K562 (cell line): ENCODE data around the gene CCDC201. TPM values are rescaled to one million over a fixed set of nuclear protein-coding genes. Genes with fewer than 3 reads are reported as not detected.

Experiments used
- ATAC-seq: fragments of 200-7000 bp; cut with Tn5 transposase; 3 replicates; pipeline ENCODE4 v1.9.1; 2020; ENCODE audit warnings: moderate library complexity
- BruUV-seq: library from RNA; stranded (reverse); fragments of 400-500 nt; replicated peaks from 2 replicates; lab custom pipeline; 2021; lab: Mats Ljungman, UMichigan
- CTCF ChIA-PET: fragments of 300-600 bp; formaldehyde crosslinking; extraction: SDS; loops from one replicate; lab custom pipeline; 2021; ENCODE audit warnings: low intra/inter-chr PET ratio; lab: Yijun Ruan, JAX
- POLR2A ChIA-PET: fragments of 300-600, 350-650 bp; sonication (Branson Sonifier 250); formaldehyde crosslinking; extraction: SDS; loops from one replicate; lab custom pipeline; 2021; ENCODE audit warnings: antibody characterized with exemption, inconsistent platforms; lab: Yijun Ruan, JAX
- DNase-seq, 4 experiments: peaks; one replicate each; pipeline versions ENCODE4 v3.0.0 to v3.0.0-alpha.2; 2011 to 2018; ENCODE audit warnings: low spot score in 3 of 4, mixed read lengths in 3 of 4; ENCODE audit errors: extremely low read depth in 1 of 4
- FAIRE-seq: peaks from 2 replicates; lab custom pipeline; 2011; peaks lifted over from hg19 to GRCh38; lab: Jason Lieb, UNC
- H2AFZ ChIP-seq: 2 replicates; pipeline ENCODE4 v1.6.0; 2011; ENCODE audit warnings: low read depth, low read length, control low read depth, inconsistent platforms
- H3K27ac ChIP-seq: fragments of 200-600 bp; 3 replicates; pipeline ENCODE4 v1.8.0; 2011; ENCODE audit warnings: low read depth, mild to moderate bottlenecking, control low read depth, inconsistent platforms, low read length, moderate library complexity, mixed read lengths; ENCODE audit errors: extremely low read depth
- H3K27me3 ChIP-seq, 2 experiments: fragments of 300-600 bp in 1 of 2; 2 replicates in 1 of 2; 3 replicates in 1 of 2; pipeline versions ENCODE4 v1.6.0 to v1.8.0; 2011; ENCODE audit warnings: inconsistent platforms in 2 of 2, low read length in 2 of 2, mild to moderate bottlenecking in 1 of 2, mixed read lengths in 1 of 2, moderate library complexity in 1 of 2; ENCODE audit not compliant: control insufficient read depth in 2 of 2, insufficient read depth in 2 of 2
- H3K36me3 ChIP-seq: fragments of 300-600 bp; 3 replicates; pipeline ENCODE4 v1.8.0; 2011; ENCODE audit warnings: mild to moderate bottlenecking, low read length, inconsistent platforms; ENCODE audit not compliant: control insufficient read depth, insufficient read depth
- H3K4me1 ChIP-seq, 2 experiments: fragments of 200-600 bp in 1 of 2; replicated peaks in 1 of 2; 2 replicates in 1 of 2; 3 replicates in 1 of 2; pipeline versions ENCODE4 v1.5.1 to v1.8.0; 2011; ENCODE audit warnings: inconsistent platforms in 2 of 2, low read length in 2 of 2, mild to moderate bottlenecking in 1 of 2, mixed read lengths in 1 of 2, moderate library complexity in 1 of 2; ENCODE audit not compliant: control insufficient read depth in 2 of 2, insufficient read depth in 2 of 2
- H3K4me2 ChIP-seq: 2 replicates; pipeline ENCODE4 v1.6.1; 2011; ENCODE audit warnings: low read length, control low read depth, inconsistent platforms, mixed read lengths; ENCODE audit not compliant: insufficient read depth
- H3K4me3 ChIP-seq: fragments of 200-600 bp; sonication (generic), shearing (Covaris generic); 2 replicates; pipeline ENCODE4 v1.5.1; 2016; ENCODE audit warnings: control low read depth, inconsistent platforms
- H3K79me2 ChIP-seq: fragments of 200-600 bp; 3 replicates; pipeline ENCODE4 v1.8.0; 2011; ENCODE audit warnings: low read length, inconsistent platforms; ENCODE audit not compliant: control insufficient read depth, insufficient read depth
- H3K9ac ChIP-seq, 2 experiments: 2 replicates each; pipeline versions ENCODE4 v1.6.0 to v1.6.1; 2011; ENCODE audit warnings: low read depth in 2 of 2, low read length in 2 of 2, control low read depth in 1 of 2, inconsistent platforms in 1 of 2, mild to moderate bottlenecking in 1 of 2, mixed read lengths in 1 of 2; ENCODE audit not compliant: insufficient read depth in 1 of 2
- H3K9me1 ChIP-seq: one replicate; pipeline ENCODE4 v1.6.0; 2011; ENCODE audit warnings: inconsistent platforms, mild to moderate bottlenecking, low read length, moderate library complexity; ENCODE audit not compliant: control insufficient read depth, insufficient read depth
- H3K9me3 ChIP-seq: replicated peaks from 2 replicates; pipeline ENCODE4 v1.5.1; 2011; ENCODE audit warnings: low read depth, low read length, inconsistent platforms; ENCODE audit not compliant: control insufficient read depth, insufficient read depth
- H4K20me1 ChIP-seq: replicated peaks from 2 replicates; pipeline ENCODE4 v1.6.1; 2011; ENCODE audit warnings: low read length, inconsistent platforms, mixed read lengths; ENCODE audit not compliant: control insufficient read depth, insufficient read depth
- ARID1B ChIP-seq: fragments of 450-650 bp; IDR thresholded peaks from 2 replicates; pipeline ENCODE4 v1.6.1; 2016; ENCODE audit warnings: antibody characterized with exemption, mild to moderate bottlenecking, inconsistent platforms
- FOXK1 ChIP-seq: sonication (generic); formaldehyde crosslinking; IDR thresholded peaks from 2 replicates; pipeline ENCODE4 v1.8.0; 2022; ENCODE audit warnings: missing genetic modification reagents, mild to moderate bottlenecking, borderline replicate concordance
- TSC22D4 ChIP-seq: fragments of 450-650 bp; IDR thresholded peaks from 2 replicates; pipeline ENCODE4 v1.6.1; 2016; ENCODE audit warnings: missing genetic modification characterization, missing biosample characterization, control low read depth
- ZFPM2 ChIP-seq: fragments of 250-450 bp; sonication (Bioruptor Pico); IDR thresholded peaks from 2 replicates; pipeline ENCODE4 v1.5.1; 2022; ENCODE audit warnings: mild to moderate bottlenecking
- ZKSCAN8 ChIP-seq: fragments of 200-800 bp; sonication (Bioruptor generic); IDR thresholded peaks from 2 replicates; pipeline ENCODE4 v1.6.1; 2016; ENCODE audit warnings: missing genetic modification characterization, missing compliant biosample characterization
- ZNF436 ChIP-seq: fragments of 250-450, 450-650 bp; sonication (Bioruptor Pico); formaldehyde crosslinking; IDR thresholded peaks from 2 replicates; pipeline ENCODE4 v1.7.0; 2020; ENCODE audit warnings: mild to moderate bottlenecking
- ZNF511 ChIP-seq: sonication (generic); formaldehyde crosslinking; IDR thresholded peaks from 2 replicates; pipeline ENCODE4 v1.8.0; 2022; ENCODE audit warnings: mild to moderate bottlenecking, missing genetic modification reagents
- WGBS: fragments of 100-300 bp; shearing (Covaris generic); methylation state at CpG from one replicate; pipeline ENCODE4 v1.1.6; 2016; ENCODE audit warnings: low coverage, mixed read lengths; ENCODE audit not compliant: insufficient coverage; ENCODE audit errors: missing lambda C conversion rate; 5-methylcytosine and 5-hydroxymethylcytosine counted together
- in situ Hi-C: fragments of 300-500 bp; cut with MboI; formaldehyde crosslinking; loops from 4 replicates; pipeline ENCODE4 v1.15.0; 2018; ENCODE audit warnings: inconsistent platforms, mixed read lengths
- intact Hi-C: fragments of 100-400 bp; cut with micrococcal nuclease; formaldehyde crosslinking; loops from 2 replicates; pipeline ENCODE4 v1.14.2; 2022
- polyA plus RNA-seq, 8 experiments: library from polyadenylated mRNA; depleted of rRNA in 4 of 8; stranded (reverse) in 5 of 8; unstranded in 3 of 8; fragments of >200 nt; fragmentation: Nextera tagmentation in 2 of 8; fragmentation: Illumina TruSeq in 1 of 8; extraction: Ambion mirVana in 2 of 8; extraction: Trizol in 1 of 8; gene quantifications; 2 replicates each; pipeline versions ENCODE4 v1.2.1 to v1.2.3, GENCODE V29; 2011 to 2014; ENCODE audit warnings: inconsistent platforms in 1 of 8, missing spikeins in 1 of 8
- total RNA-seq, 7 experiments: library from RNA; depleted of rRNA in 6 of 7; stranded (reverse); fragments of >200 nt in 6 of 7; fragmentation: Illumina TruSeq in 2 of 7; extraction: Trizol in 2 of 7; gene quantifications; 2 replicates each; pipeline versions ENCODE4 v1.2.1 to v1.2.3, GENCODE V29; 2011 to 2021; ENCODE audit warnings: low replicate concordance in 1 of 7

The CCDC201 gene
- total and polyA plus RNA-seq, 9 of the 15 experiments (the other 6 are each of a cell fraction or from before 2014, with no cell fraction given), result not detected

- Histone ChIP-seq H3K4me2 (no peak overlapping the region), H2AFZ (no peak overlapping the region), H3K79me2 (no peaks in the 10 kb centered on the region), H3K27me3 (peaks cover 0 to 4% of the 10 kb centered on the region in 2 experiments; a peak in 2 of 5 replicates), H3K4me1 (no peaks in the 10 kb centered on the region), H3K4me3 (no peak overlapping the region), H3K9ac (no peak overlapping the region), H3K9me1 (no peaks in the 10 kb centered on the region), H4K20me1 (no peaks in the 10 kb centered on the region), H3K27ac (no peak overlapping the region), H3K9me3 (no peaks in the 10 kb centered on the region), H3K36me3 (no peaks in the 10 kb centered on the region)
- intact Hi-C loops (loop anchor here (10.0 kb wide), 1 partner anchor 433 kb away; no protein-coding TSS in a partner anchor), in situ Hi-C loops (loop anchor here (10.0 kb wide), 1 partner anchor 1163 kb away; no protein-coding TSS in a partner anchor)
- TF ChIP-seq ARID1B (no peak), ZKSCAN8 (no peak)
- 15% methylated on average over 7 of the region's 31 CpGs for WGBS
- no TSS peak for BruUV-seq
- no peak for FAIRE-seq
- ChIA-PET POLR2A (no interaction called here), CTCF (no interaction called here)
- no peak for DNase-seq
- ATAC-seq, result no peak
These were observed 48.5 kb upstream of the CCDC201 start for GRCh38 chr7:45921381-45921698.

- H3K4me1 ChIP-seq, result no peaks in the 10 kb centered on the region
- no TSS peak for BruUV-seq
- POLR2A ChIA-PET, result no interaction called here
- no peak within 1 kb of the TSS for H3K27ac ChIP-seq
- no peak within 1 kb of the TSS for H2AFZ ChIP-seq
- H3K4me3 ChIP-seq, result no peak within 1 kb of the TSS
- no peak for DNase-seq
- CTCF ChIA-PET, result interaction anchor here (0.6 kb wide), 1 partner anchor 48 kb away, joined by 3 read pairs; no protein-coding TSS in a partner anchor
- no peaks in the 10 kb centered on the region for H3K9me1 ChIP-seq
- no peaks in the 10 kb centered on the region for H4K20me1 ChIP-seq
- no peak for ATAC-seq
- TF ChIP-seq ZNF436 (CRISPR knock-in tag), result no peak
- no peak for TF ChIP-seq TSC22D4 (tag)
- no peak for TF ChIP-seq ZNF511 (CRISPR knock-in tag)
- TF ChIP-seq ZFPM2, result no peak
- no peak for TF ChIP-seq FOXK1 (CRISPR knock-in tag)
- TF ChIP-seq, all 486 proteins: peak for 0
- no peaks in the 10 kb centered on the region for H3K79me2 ChIP-seq
- FAIRE-seq, result no peak
- no peaks in the 10 kb centered on the region for H3K36me3 ChIP-seq
- H3K27me3 ChIP-seq, result peaks cover 0 to 4% of the 10 kb centered on the region in 2 experiments; a peak in 2 of 5 replicates
- H3K9ac ChIP-seq, result no peak within 1 kb of the TSS
- H3K9me3 ChIP-seq, result no peaks in the 10 kb centered on the region
- 54% methylated on average over 43 of the region's 111 CpGs for WGBS
- intact Hi-C loops (loop anchor here (10.0 kb wide), 1 partner anchor 434 kb away; no protein-coding TSS in a partner anchor), in situ Hi-C loops (loop anchor here (10.0 kb wide), 1 partner anchor 1164 kb away; no protein-coding TSS in a partner anchor)
- H3K4me2 ChIP-seq, result no peak within 1 kb of the TSS
These were observed 47.9 kb upstream of the CCDC201 start, which contains the start of gene IGFBP3 for GRCh38 chr7:45920502-45921380. TSS of gene IGFBP3 (minus strand) at chr7:45921272. CDS start at chr7:45921140, 132 bp downstream.
